Measurements from ENCODE around the gene HOXB6.

DNA sequence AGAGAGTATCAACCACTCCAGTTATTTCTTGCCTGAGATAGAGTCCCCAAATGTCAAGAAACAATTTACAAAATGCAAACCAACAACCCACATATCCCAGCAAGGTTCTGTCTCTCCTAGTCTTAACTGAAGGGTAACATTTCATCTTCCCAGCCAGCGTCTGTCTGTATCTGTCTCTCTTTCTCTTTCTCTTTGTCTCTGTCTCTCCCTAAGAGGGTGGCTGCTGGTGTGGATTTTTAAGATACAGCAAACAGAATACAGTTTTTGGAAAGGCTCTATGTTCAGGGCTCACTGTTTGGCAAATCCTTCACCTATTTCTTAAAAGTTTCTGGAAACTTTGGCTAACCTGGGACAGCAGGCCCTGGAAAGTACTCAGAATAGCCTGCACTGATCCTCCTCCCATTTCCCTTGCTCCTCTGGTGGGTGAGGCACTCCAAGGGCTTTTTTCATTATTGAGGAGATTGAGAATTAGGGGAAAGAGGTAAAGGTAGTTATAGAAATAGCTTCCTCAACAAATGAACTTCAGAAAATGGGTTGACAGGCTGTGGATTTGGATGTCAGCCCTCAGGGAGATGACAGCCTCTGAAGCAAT lies 32.9 kb downstream of the HOXB6 start:
- TF ChIP-seq EZH2 (IDR thresholded peaks at IDR 0.05): no peak
- TF ChIP-seq POLR2AphosphoS5 (IDR thresholded peaks at IDR 0.05; ENCODE audit: borderline replicate concordance, low read depth, low read length): no peak
- no peak for TF ChIP-seq FOXP2 (optimal IDR thresholded peaks at IDR 0.05; ENCODE audit: control extremely low read depth, extremely low read length, insufficient read depth)

All from SK-N-MC (cell line).